Measurements from ENCODE around the gene TSPAN11.

GRCh38 chr12:30909349-30910037 is 17.1 kb upstream of the TSPAN11 start:
- TF ChIP-seq, protein P1, sequence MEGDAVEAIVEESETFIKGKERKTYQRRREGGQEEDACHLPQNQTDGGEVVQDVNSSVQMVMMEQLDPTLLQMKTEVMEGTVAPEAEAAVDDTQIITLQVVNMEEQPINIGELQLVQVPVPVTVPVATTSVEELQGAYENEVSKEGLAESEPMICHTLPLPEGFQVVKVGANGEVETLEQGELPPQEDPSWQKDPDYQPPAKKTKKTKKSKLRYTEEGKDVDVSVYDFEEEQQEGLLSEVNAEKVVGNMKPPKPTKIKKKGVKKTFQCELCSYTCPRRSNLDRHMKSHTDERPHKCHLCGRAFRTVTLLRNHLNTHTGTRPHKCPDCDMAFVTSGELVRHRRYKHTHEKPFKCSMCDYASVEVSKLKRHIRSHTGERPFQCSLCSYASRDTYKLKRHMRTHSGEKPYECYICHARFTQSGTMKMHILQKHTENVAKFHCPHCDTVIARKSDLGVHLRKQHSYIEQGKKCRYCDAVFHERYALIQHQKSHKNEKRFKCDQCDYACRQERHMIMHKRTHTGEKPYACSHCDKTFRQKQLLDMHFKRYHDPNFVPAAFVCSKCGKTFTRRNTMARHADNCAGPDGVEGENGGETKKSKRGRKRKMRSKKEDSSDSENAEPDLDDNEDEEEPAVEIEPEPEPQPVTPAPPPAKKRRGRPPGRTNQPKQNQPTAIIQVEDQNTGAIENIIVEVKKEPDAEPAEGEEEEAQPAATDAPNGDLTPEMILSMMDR (IDR thresholded peaks at IDR 0.05) = no peak
- TF ChIP-seq NFYB (CRISPR knock-in tag; conservative IDR thresholded peaks at IDR 0.05; ENCODE audit: low read depth) = no peak
- TF ChIP-seq FOXK1 (CRISPR knock-in tag; IDR thresholded peaks at IDR 0.05) = no peak
- no peak for TF ChIP-seq NR3C1 (CRISPR knock-in tag; conservative IDR thresholded peaks at IDR 0.05; ENCODE audit: low read depth)
- TF ChIP-seq, protein P2, sequence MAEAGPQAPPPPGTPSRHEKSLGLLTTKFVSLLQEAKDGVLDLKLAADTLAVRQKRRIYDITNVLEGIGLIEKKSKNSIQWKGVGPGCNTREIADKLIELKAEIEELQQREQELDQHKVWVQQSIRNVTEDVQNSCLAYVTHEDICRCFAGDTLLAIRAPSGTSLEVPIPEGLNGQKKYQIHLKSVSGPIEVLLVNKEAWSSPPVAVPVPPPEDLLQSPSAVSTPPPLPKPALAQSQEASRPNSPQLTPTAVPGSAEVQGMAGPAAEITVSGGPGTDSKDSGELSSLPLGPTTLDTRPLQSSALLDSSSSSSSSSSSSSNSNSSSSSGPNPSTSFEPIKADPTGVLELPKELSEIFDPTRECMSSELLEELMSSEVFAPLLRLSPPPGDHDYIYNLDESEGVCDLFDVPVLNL (CRISPR knock-in tag; IDR thresholded peaks at IDR 0.05; ENCODE audit: borderline replicate concordance, low read depth) = no peak
- TF ChIP-seq, protein P3, sequence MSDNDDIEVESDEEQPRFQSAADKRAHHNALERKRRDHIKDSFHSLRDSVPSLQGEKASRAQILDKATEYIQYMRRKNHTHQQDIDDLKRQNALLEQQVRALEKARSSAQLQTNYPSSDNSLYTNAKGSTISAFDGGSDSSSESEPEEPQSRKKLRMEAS (CRISPR knock-in tag; IDR thresholded peaks at IDR 0.05) = no peak
- TF ChIP-seq, protein P4, sequence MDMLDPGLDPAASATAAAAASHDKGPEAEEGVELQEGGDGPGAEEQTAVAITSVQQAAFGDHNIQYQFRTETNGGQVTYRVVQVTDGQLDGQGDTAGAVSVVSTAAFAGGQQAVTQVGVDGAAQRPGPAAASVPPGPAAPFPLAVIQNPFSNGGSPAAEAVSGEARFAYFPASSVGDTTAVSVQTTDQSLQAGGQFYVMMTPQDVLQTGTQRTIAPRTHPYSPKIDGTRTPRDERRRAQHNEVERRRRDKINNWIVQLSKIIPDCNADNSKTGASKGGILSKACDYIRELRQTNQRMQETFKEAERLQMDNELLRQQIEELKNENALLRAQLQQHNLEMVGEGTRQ (CRISPR knock-in tag; IDR thresholded peaks at IDR 0.05) = no peak
- TF ChIP-seq ZNF263 (CRISPR knock-in tag; IDR thresholded peaks at IDR 0.05; ENCODE audit: low read depth) = no peak
- TF ChIP-seq JAZF1 (CRISPR knock-in tag; IDR thresholded peaks at IDR 0.05) = no peak
- no peak for TF ChIP-seq ZNF416 (CRISPR knock-in tag; IDR thresholded peaks at IDR 0.05)
- TF ChIP-seq ATF3 (CRISPR knock-in tag; conservative IDR thresholded peaks at IDR 0.05) = no peak
- no peak for TF ChIP-seq HMGXB4 (CRISPR knock-in tag; IDR thresholded peaks at IDR 0.05)
- no peak for TF ChIP-seq CBFB (CRISPR knock-in tag; IDR thresholded peaks at IDR 0.05; ENCODE audit: low read depth)
